HCT116 (cell line): ENCODE results near the gene B4GALNT4.

Experiments used
- EZH2 ChIP-seq: fragments of 200-600 bp; sonication (generic); IDR thresholded peaks from 2 replicates; pipeline ENCODE4 v1.6.1; 2017; ENCODE audit warnings: antibody characterized with exemption, mixed run types
- TCF7L2 ChIP-seq: IDR thresholded peaks from 2 replicates; pipeline ENCODE4 v1.7.0; 2011; ENCODE audit warnings: borderline replicate concordance, inconsistent platforms; ENCODE audit not compliant: insufficient read depth, insufficient read length; ENCODE audit errors: extremely low read depth
- ZFX ChIP-seq: fragments of 450-650 bp; IDR thresholded peaks from 2 replicates; pipeline ENCODE4 v1.6.1; 2017
- TF ChIP-seq, protein P1 (sequence below), 3 experiments: fragments of 200-600 bp in 1 of 3; sonication (generic) in 1 of 3; IDR thresholded peaks in 2 of 3; conservative IDR thresholded peaks in 1 of 3; 2 replicates each; pipeline ENCODE4 v1.5.1; 2012 to 2017; ENCODE audit warnings: low read depth in 2 of 3, low read length in 2 of 3, antibody characterized with exemption in 1 of 3, borderline replicate concordance in 1 of 3, control low read depth in 1 of 3, mild to moderate bottlenecking in 1 of 3, mixed read lengths in 1 of 3, mixed run types in 1 of 3, moderate library complexity in 1 of 3; ENCODE audit not compliant: insufficient read depth in 1 of 3

DNA sequence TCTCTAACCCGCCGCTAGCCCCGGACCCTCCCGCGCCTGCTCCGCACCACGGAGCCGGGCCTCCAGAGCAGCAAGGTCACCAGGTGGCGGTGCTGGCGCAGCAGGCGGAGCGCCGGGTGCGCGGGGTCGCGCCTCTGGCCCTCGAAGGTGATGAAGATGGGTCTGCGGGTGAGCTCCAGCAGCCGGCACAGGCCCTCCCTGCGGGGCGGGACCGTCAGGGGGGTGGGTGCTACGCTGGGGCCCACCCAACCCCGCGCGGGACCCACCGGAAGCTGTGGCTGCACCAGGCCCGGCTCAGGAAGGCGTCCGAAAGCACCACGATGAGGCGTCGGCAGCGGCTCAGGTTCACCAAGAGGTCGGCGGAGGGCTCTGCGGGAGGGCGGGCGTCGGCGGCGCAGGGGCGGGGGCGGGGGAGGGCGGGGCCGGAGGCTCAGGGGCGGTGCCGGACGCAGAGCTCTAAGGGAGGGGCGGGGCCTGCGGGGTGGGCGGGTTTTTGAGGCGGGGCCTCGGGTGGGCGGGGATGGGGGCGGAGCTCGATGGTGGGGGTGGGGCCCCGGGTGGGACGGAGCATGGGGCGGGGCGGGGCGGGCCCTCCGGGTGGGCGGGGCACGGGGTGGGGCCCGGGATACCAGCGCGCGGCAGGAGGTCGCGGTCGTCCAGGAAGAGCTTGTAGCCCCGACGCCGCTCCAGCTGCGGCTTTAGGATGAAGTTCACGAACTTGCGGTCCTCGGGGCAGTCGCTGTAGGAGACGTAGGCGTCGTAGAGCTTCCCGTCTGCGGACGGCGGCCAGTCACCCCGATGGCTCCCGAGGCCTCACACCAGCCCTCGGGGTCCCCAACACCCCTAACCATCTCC, 37.7 kb downstream of the B4GALNT4 start:
- TF ChIP-seq TCF7L2 (no peak), ZFX (peak; percentile 34; the same call in 1 of the 2 replicates), EZH2 (no peak)
- TF ChIP-seq, protein P1, sequence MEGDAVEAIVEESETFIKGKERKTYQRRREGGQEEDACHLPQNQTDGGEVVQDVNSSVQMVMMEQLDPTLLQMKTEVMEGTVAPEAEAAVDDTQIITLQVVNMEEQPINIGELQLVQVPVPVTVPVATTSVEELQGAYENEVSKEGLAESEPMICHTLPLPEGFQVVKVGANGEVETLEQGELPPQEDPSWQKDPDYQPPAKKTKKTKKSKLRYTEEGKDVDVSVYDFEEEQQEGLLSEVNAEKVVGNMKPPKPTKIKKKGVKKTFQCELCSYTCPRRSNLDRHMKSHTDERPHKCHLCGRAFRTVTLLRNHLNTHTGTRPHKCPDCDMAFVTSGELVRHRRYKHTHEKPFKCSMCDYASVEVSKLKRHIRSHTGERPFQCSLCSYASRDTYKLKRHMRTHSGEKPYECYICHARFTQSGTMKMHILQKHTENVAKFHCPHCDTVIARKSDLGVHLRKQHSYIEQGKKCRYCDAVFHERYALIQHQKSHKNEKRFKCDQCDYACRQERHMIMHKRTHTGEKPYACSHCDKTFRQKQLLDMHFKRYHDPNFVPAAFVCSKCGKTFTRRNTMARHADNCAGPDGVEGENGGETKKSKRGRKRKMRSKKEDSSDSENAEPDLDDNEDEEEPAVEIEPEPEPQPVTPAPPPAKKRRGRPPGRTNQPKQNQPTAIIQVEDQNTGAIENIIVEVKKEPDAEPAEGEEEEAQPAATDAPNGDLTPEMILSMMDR (IDR thresholded peaks at IDR 0.05 in 2 of 3, conservative IDR thresholded peaks at IDR 0.05 in 1 of 3; ENCODE audit: borderline replicate concordance in 1 of 3, insufficient read depth in 1 of 3, low read depth in 2 of 3, low read length in 2 of 3) = peak in 1 of 3 experiments; percentile 32; a peak in 2 of 6 replicates
